Activated B cell treated with CpG ODN at 0.5 μM for 24 hours (primary cell): Measurements from ENCODE around the gene RASL12. TPM values are rescaled to one million over a fixed set of nuclear protein-coding genes. Genes with fewer than 3 reads are reported as not detected.

Experiments used
- ATAC-seq: fragments of 200-7000 bp; cut with Tn5 transposase; one replicate; pipeline ENCODE4 v1.10.0; 2021; ENCODE audit warnings: low read depth, mild to moderate bottlenecking, moderate library complexity
- CTCF ChIA-PET: fragments of 350-600 bp; sonication (Branson Sonifier 250); formaldehyde crosslinking; loops from one replicate; lab custom pipeline; 2021; ENCODE audit warnings: antibody characterized with exemption; lab: Charles Lee
- POLR2A ChIA-PET: fragments of 350-600 bp; sonication (Branson Sonifier 250); formaldehyde crosslinking; loops from one replicate; lab custom pipeline; 2021; ENCODE audit warnings: antibody characterized with exemption; lab: Charles Lee
- DNase-seq: peaks from one replicate; pipeline ENCODE4 v3.0.0; 2022
- H3K27ac Mint-ChIP-seq: one replicate; pipeline ENCODE4 v1.8.0; 2020; ENCODE audit warnings: mixed read lengths
- H3K27me3 Mint-ChIP-seq: one replicate; pipeline ENCODE4 v1.8.0; 2021; ENCODE audit warnings: mixed read lengths
- H3K36me3 Mint-ChIP-seq: one replicate; pipeline ENCODE4 v1.8.0; 2021; ENCODE audit warnings: low read depth, mixed read lengths
- H3K4me1 Mint-ChIP-seq: one replicate; pipeline ENCODE4 v1.8.0; 2021; ENCODE audit warnings: mixed read lengths
- H3K4me3 Mint-ChIP-seq: one replicate; pipeline ENCODE4 v1.8.0; 2020; ENCODE audit warnings: mild to moderate bottlenecking, mixed read lengths
- H3K9me3 Mint-ChIP-seq: one replicate; pipeline ENCODE4 v1.8.0; 2020; ENCODE audit warnings: mixed read lengths
- CTCF ChIP-seq: fragments of 200-600 bp; IDR thresholded peaks from one replicate; pipeline ENCODE4 v1.8.0; 2022; ENCODE audit warnings: antibody characterized with exemption, mild to moderate bottlenecking
- intact Hi-C: fragments of 100-400 bp; cut with micrococcal nuclease; formaldehyde crosslinking; loops from one replicate; pipeline ENCODE4 v1.15.1; 2024
- total RNA-seq: library from RNA; stranded (reverse); gene quantifications from 2 replicates; pipeline ENCODE4 v1.2.3, GENCODE V29; 2022

The RASL12 gene
- total RNA-seq, 1 donor from 2014 or later = not detected

- DNase-seq (no peak), ATAC-seq (no peak)
- intact Hi-C loops = no loop called here
- CTCF ChIA-PET = no interaction called here
- H3K27ac Mint-ChIP-seq = no peak overlapping the region
- no peaks in the 10 kb centered on the region for H3K27me3 Mint-ChIP-seq
- peaks cover 6% of the 10 kb centered on the region for H3K4me1 Mint-ChIP-seq
- peaks cover 32% of the 10 kb centered on the region for H3K36me3 Mint-ChIP-seq
- H3K9me3 Mint-ChIP-seq = no peaks in the 10 kb centered on the region
- no peak for TF ChIP-seq CTCF
- POLR2A ChIA-PET = interaction anchor here (0.7 kb wide), 1 partner anchor 15 kb away, joined by 3 read pairs; no protein-coding TSS in a partner anchor
- H3K4me3 Mint-ChIP-seq = no peak overlapping the region
Observed at GRCh38 chr15:65004993-65005392, 62.8 kb downstream of the RASL12 start.

Other genes with a start within 250 kb of the RASL12 start
- gene PIF1, start 242.3 kb downstream of the RASL12 start, total RNA-seq = 3.3 and 5.5 TPM in 2 replicates
- 36.5 and 38.1 TPM in 2 replicates for gene PLEKHO2, start 226.1 kb downstream of the RASL12 start, total RNA-seq
- 3.7 and 3.9 TPM in 2 replicates for gene ANKDD1A, start 156.1 kb downstream of the RASL12 start, total RNA-seq
- gene SPG21, start 78.1 kb downstream of the RASL12 start, total RNA-seq = 74.7 and 75.7 TPM in 2 replicates
- gene MTFMT, start 38.4 kb downstream of the RASL12 start, total RNA-seq = 9.8 and 13.5 TPM in 2 replicates
- not detected in 2 replicates for gene SLC51B, start 22.6 kb downstream of the RASL12 start, total RNA-seq
- not detected in 2 replicates for gene KBTBD13, start 8.8 kb upstream of the RASL12 start, total RNA-seq
- gene UBAP1L, start 47.2 kb upstream of the RASL12 start, total RNA-seq = 5.9 and 9.6 TPM in 2 replicates
- 29.3 and 30.7 TPM in 2 replicates for gene PDCD7, start 65.8 kb upstream of the RASL12 start, total RNA-seq
- gene CLPX, start 117.4 kb upstream of the RASL12 start, total RNA-seq = 52.2 and 53.5 TPM in 2 replicates
- gene CILP, start 143.5 kb upstream of the RASL12 start, total RNA-seq = 0.10 and 0.18 TPM in 2 replicates
- 11.2 and 11.5 TPM in 2 replicates for gene PARP16, start 218.9 kb upstream of the RASL12 start, total RNA-seq
- not detected in 2 replicates for gene RNU5A-1, start 228.1 kb upstream of the RASL12 start, total RNA-seq
- gene RNU5B-1, start 236.7 kb upstream of the RASL12 start, total RNA-seq = 32.5 TPM in 1 of 2 replicates, not detected in the other